ENCODE data around the gene ZFTA. TPM values are rescaled to one million over a fixed set of nuclear protein-coding genes. Genes with fewer than 3 reads are reported as not detected.
"Not testable (repeated sequence)": the region's sequence is repeated elsewhere in the genome, so short reads cannot be mapped to it uniquely, and the experiment has no call there.

The ZFTA gene
- polyA plus RNA-seq, 1 donor from 2014 or later, result 82.5 TPM

GRCh38 chr11:63771741-63772318, 3.3 kb upstream of the ZFTA start:
- H3F3A ChIP-seq (ENCODE audit: insufficient read depth, low read length, poor library complexity, severe bottlenecking); H3K36me3 ChIP-seq (ENCODE audit: insufficient read depth, low read length); H3K9me3 ChIP-seq (ENCODE audit: low read length); H3K27ac ChIP-seq (ENCODE audit: low read length); H3K9me2 ChIP-seq (ENCODE audit: insufficient read depth, low read length); H3K9ac ChIP-seq (ENCODE audit: low read length); H3K4me2 ChIP-seq (ENCODE audit: low read length); H3K27me3 ChIP-seq (ENCODE audit: insufficient read depth, low read depth, low read length); H2AFZ ChIP-seq (ENCODE audit: low read depth, low read length); H3K4me3 ChIP-seq (ENCODE audit: low read length); H4K20me1 ChIP-seq (ENCODE audit: insufficient read depth): not testable (repeated sequence)
- peaks cover 31% of the 10 kb centered on the region for H3K79me2 ChIP-seq (replicated peaks; ENCODE audit: insufficient read depth, low read length)

- H3K4me2 ChIP-seq (ENCODE audit: low read length), result no peak overlapping the region
Measured at GRCh38 chr11:63770763-63771162, 2.2 kb upstream of the ZFTA start.

More at GRCh38 chr11:63770763-63771162, 2.2 kb upstream of the ZFTA start:
- no peak overlapping the region for H3K4me3 ChIP-seq (ENCODE audit: low read length)
- H3K9ac ChIP-seq (ENCODE audit: low read length), result no peak overlapping the region
- no peaks in the 10 kb centered on the region for H4K20me1 ChIP-seq (ENCODE audit: insufficient read depth)
- no peaks in the 10 kb centered on the region for H3K9me3 ChIP-seq (ENCODE audit: low read length)
- no peaks in the 10 kb centered on the region for H3K9me2 ChIP-seq (ENCODE audit: insufficient read depth, low read length)
- H3K27ac ChIP-seq (ENCODE audit: low read length), result no peak overlapping the region
- peaks cover 41% of the 10 kb centered on the region for H3K79me2 ChIP-seq (replicated peaks; ENCODE audit: insufficient read depth, low read length)
- H3K36me3 ChIP-seq (ENCODE audit: insufficient read depth, low read length), result no peaks in the 10 kb centered on the region
- no peaks in the 10 kb centered on the region for H3K27me3 ChIP-seq (ENCODE audit: insufficient read depth, low read depth, low read length)
- H2AFZ ChIP-seq (ENCODE audit: low read depth, low read length), result no peak overlapping the region
- no peaks in the 10 kb centered on the region for H3F3A ChIP-seq (ENCODE audit: insufficient read depth, low read length, poor library complexity, severe bottlenecking)
- TF ChIP-seq MXI1 (conservative IDR thresholded peaks at IDR 0.05; ENCODE audit: poor library complexity, severe bottlenecking), result no peak
- TF ChIP-seq POLR2AphosphoS5 (IDR thresholded peaks at IDR 0.05), result no peak
- no peak for TF ChIP-seq TAF1 (IDR thresholded peaks at IDR 0.05; ENCODE audit: low read depth)
- TF ChIP-seq RAD21 (conservative IDR thresholded peaks at IDR 0.05), result no peak
- no peak for TF ChIP-seq REST (IDR thresholded peaks at IDR 0.05; ENCODE audit: borderline replicate concordance)
- TF ChIP-seq CTCF (IDR thresholded peaks at IDR 0.05; ENCODE audit: poor library complexity, severe bottlenecking), result no peak
